ENCODE measurements around the gene SHANK3. TPM values are rescaled to one million over a fixed set of nuclear protein-coding genes. Genes with fewer than 3 reads are reported as not detected.

SHANK3 gene
- total and polyA plus RNA-seq, 2 of the 8 experiments (the other 6 are each of a cell fraction or from before 2014, with no cell fraction given): 1.5 to 6.0 TPM

DNA sequence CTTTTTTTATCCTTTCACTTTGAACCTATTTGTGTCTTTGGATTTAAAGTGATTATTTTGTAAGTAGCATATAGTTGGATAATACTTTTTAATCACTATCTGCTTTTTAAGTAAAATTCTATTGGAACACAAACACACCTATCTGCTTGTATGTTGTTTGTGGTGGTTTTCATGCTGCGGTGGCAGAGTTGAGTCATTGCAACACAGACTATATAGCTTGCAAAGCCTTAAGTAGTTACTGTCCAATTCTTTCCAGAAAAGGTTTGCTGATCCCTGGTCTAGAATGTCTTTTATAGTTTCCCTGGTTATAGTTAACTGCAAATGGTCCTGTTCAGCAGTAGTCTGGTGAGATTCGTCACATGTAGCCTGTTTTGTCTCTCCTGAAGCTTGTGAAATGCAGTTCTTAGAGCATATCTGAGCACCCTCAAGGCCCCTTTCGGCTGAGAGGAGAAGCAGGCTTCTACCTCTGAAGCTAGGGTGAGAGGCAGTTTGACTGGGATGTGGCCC is 21.5 kb downstream of the SHANK3 start:
- 83% methylated on average over 3 of the region's 3 CpGs; no CpG with 5 or more reads in 1 of the 2 experiments for WGBS, 2 experiments (ENCODE audit: extremely low coverage in 1 of 2, insufficient coverage in 1 of 2, insufficient read length in 1 of 2, insufficient replicate concordance in 2 of 2, low coverage in 1 of 2, low lambda C conversion rate in 2 of 2, missing lambda C conversion rate in 1 of 2)
- H3K4ac ChIP-seq (replicated peaks; ENCODE audit: insufficient read length, low read depth, low read length): no peak overlapping the region
- POLR2A ChIA-PET (ENCODE audit: partially characterized antibody): no interaction called here

More for the DNA sequence above, 21.5 kb downstream of the SHANK3 start:
- Histone ChIP-seq H2BK120ac (replicated peaks; ENCODE audit: low read depth, low read length) (no peak overlapping the region), H3K79me1 (ENCODE audit: low read depth, low read length) (no peaks in the 10 kb centered on the region), H3K4me2 (ENCODE audit: insufficient read depth in 1 of 2, low read depth in 2 of 2, low read length in 2 of 2) (no peak overlapping the region), H3K27ac (ENCODE audit: low read depth, low read length) (no peak overlapping the region), H2BK5ac (ENCODE audit: low read depth, low read length) (no peak overlapping the region), H4K8ac (ENCODE audit: extremely low read depth, insufficient read depth, low read length) (no peak overlapping the region), H2BK20ac (ENCODE audit: low read length) (no peak overlapping the region), H4K20me1 (replicated peaks in 1 of 2; ENCODE audit: control insufficient read depth in 1 of 2, insufficient read depth in 2 of 2, low read length in 2 of 2) (peaks cover 5 to 7% of the 10 kb centered on the region in 2 experiments), H2BK15ac (ENCODE audit: low read length) (no peak overlapping the region), H2AK5ac (ENCODE audit: low read depth, low read length) (no peak overlapping the region), H3K14ac (ENCODE audit: insufficient read length) (no peak overlapping the region), H2AFZ (ENCODE audit: low read length) (no peak overlapping the region), H3K18ac (ENCODE audit: extremely low read depth, low read length) (no peak overlapping the region), H3K79me2 (ENCODE audit: control insufficient read depth in 1 of 2, insufficient read depth in 2 of 2, low read length in 2 of 2) (no peaks in the 10 kb centered on the region), H3K56ac (replicated peaks; ENCODE audit: insufficient read length, low read depth, low read length) (no peak overlapping the region), H3K4me3 (ENCODE audit: extremely low read depth in 1 of 4, insufficient read depth in 2 of 4, low read depth in 3 of 4, low read length in 4 of 4) (no peak overlapping the region), H3K23ac (ENCODE audit: insufficient read length) (no peak overlapping the region), H3K23me2 (ENCODE audit: low read depth, low read length) (peaks cover 2% of the 10 kb centered on the region; the same call in 1 of the 2 replicates), H3K4me1 (replicated peaks in 1 of 4; ENCODE audit: control insufficient read depth in 3 of 4, insufficient read depth in 4 of 4, low read length in 3 of 4) (peaks cover 0 to 7% (median 0%) of the 10 kb centered on the region in 4 experiments; a peak in 3 of 7 replicates), H4K91ac (replicated peaks; ENCODE audit: insufficient read length, low read length) (no peak overlapping the region), H3K36me3 (ENCODE audit: control insufficient read depth in 2 of 4, insufficient read depth in 4 of 4, low read length in 3 of 4) (peaks cover 0 to 2% (median 0%) of the 10 kb centered on the region in 4 experiments; a peak in 1 of 8 replicates), H3K9ac (replicated peaks in 1 of 4; ENCODE audit: extremely low read depth in 1 of 4, low read depth in 3 of 4, low read length in 3 of 4) (no peak overlapping the region), H4K5ac (ENCODE audit: insufficient read length, low read depth, low read length) (no peak overlapping the region), H2BK12ac (ENCODE audit: low read depth, low read length) (no peak overlapping the region), H3K27me3 (replicated peaks in 1 of 4; ENCODE audit: control insufficient read depth in 3 of 4, extremely low read depth in 1 of 4, insufficient read depth in 3 of 4, low read length in 3 of 4) (peaks cover 6 to 23% (median 14%) of the 10 kb centered on the region in 4 experiments; a peak in 6 of 7 replicates), H3K9me3 (ENCODE audit: insufficient read depth in 2 of 2, low read depth in 1 of 2, low read length in 1 of 2) (no peaks in the 10 kb centered on the region)
- FAIRE-seq (no peak), DNase-seq (ENCODE audit: low read depth in 1 of 2, low spot score in 2 of 2) (no peak)
- CTCF ChIA-PET (ENCODE audit: partially characterized antibody): interaction anchor here (0.7 to 11.2 kb wide), 16 partner anchors 9 to 150 kb away, joined by 3 to 281 read pairs (median 4); partner anchors contain the start of genes ARSA and CPT1B
- no peak for TF ChIP-seq POLR2AphosphoS5 (IDR thresholded peaks at IDR 0.05; ENCODE audit: low read depth, low read length)
- TF ChIP-seq CEBPB (IDR thresholded peaks at IDR 0.05; ENCODE audit: low read depth, low read length): no peak
- TF ChIP-seq CREB1 (IDR thresholded peaks at IDR 0.05): no peak
- no peak for TF ChIP-seq KDM5A (IDR thresholded peaks at IDR 0.05; ENCODE audit: low read length)
- no peak for TF ChIP-seq SIN3A (conservative IDR thresholded peaks at IDR 0.05 in 1 of 2, IDR thresholded peaks at IDR 0.05 in 1 of 2; ENCODE audit: low read depth in 1 of 2, low read length in 2 of 2)
- TF ChIP-seq EGR1 (IDR thresholded peaks at IDR 0.05; ENCODE audit: borderline replicate concordance, low read depth, low read length): no peak
- TF ChIP-seq BCL11A (IDR thresholded peaks at IDR 0.05; ENCODE audit: low read depth in 2 of 2, low read length in 2 of 2): no peak
- no peak for TF ChIP-seq RBBP5 (IDR thresholded peaks at IDR 0.05; ENCODE audit: borderline replicate concordance, low read depth, low read length)
- TF ChIP-seq, protein P1, sequence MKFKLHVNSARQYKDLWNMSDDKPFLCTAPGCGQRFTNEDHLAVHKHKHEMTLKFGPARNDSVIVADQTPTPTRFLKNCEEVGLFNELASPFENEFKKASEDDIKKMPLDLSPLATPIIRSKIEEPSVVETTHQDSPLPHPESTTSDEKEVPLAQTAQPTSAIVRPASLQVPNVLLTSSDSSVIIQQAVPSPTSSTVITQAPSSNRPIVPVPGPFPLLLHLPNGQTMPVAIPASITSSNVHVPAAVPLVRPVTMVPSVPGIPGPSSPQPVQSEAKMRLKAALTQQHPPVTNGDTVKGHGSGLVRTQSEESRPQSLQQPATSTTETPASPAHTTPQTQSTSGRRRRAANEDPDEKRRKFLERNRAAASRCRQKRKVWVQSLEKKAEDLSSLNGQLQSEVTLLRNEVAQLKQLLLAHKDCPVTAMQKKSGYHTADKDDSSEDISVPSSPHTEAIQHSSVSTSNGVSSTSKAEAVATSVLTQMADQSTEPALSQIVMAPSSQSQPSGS (IDR thresholded peaks at IDR 0.05; ENCODE audit: low read length): no peak
- no peak for TF ChIP-seq CHD2 (IDR thresholded peaks at IDR 0.05; ENCODE audit: low read length)
- no peak for TF ChIP-seq CHD1 (IDR thresholded peaks at IDR 0.05; ENCODE audit: low read depth, low read length)
- no peak for TF ChIP-seq SP1 (IDR thresholded peaks at IDR 0.05; ENCODE audit: low read depth, low read length)
- TF ChIP-seq, protein P2, sequence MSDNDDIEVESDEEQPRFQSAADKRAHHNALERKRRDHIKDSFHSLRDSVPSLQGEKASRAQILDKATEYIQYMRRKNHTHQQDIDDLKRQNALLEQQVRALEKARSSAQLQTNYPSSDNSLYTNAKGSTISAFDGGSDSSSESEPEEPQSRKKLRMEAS (IDR thresholded peaks at IDR 0.05): no peak
